OCI-LY3 (cell line): Measurements from ENCODE around the gene LHX5.

Experiments
- EZH2phosphoT487 ChIP-seq: fragments of 200-600 bp; shearing (Covaris generic); IDR thresholded peaks from 2 replicates; pipeline ENCODE4 v1.6.1; 2018; ENCODE audit warnings: antibody characterized with exemption, mixed run types, low read depth
- TF ChIP-seq, protein P1 (sequence below): fragments of 200-600, 300-600 bp; sonication (generic); IDR thresholded peaks from 2 replicates; pipeline ENCODE4 v1.5.1; 2014; ENCODE audit warnings: antibody characterized with exemption, low read length, low read depth

DNA sequence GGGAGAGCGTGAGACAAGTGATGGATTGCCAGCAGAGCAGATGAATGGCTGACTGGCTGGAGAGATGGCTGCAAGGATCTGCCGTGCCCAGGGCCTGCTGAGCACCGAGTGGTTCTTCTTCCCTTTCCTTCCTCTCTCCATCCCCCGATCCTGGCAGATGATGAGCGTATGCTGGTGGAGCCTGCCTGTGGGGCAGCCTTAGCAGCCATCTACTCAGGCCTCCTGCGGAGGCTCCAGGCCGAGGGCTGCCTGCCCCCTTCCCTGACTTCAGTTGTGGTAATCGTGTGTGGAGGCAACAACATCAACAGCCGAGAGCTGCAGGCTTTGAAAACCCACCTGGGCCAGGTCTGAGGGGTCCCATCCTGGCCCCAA, 34.0 kb downstream of the LHX5 start:
- TF ChIP-seq, protein P1, sequence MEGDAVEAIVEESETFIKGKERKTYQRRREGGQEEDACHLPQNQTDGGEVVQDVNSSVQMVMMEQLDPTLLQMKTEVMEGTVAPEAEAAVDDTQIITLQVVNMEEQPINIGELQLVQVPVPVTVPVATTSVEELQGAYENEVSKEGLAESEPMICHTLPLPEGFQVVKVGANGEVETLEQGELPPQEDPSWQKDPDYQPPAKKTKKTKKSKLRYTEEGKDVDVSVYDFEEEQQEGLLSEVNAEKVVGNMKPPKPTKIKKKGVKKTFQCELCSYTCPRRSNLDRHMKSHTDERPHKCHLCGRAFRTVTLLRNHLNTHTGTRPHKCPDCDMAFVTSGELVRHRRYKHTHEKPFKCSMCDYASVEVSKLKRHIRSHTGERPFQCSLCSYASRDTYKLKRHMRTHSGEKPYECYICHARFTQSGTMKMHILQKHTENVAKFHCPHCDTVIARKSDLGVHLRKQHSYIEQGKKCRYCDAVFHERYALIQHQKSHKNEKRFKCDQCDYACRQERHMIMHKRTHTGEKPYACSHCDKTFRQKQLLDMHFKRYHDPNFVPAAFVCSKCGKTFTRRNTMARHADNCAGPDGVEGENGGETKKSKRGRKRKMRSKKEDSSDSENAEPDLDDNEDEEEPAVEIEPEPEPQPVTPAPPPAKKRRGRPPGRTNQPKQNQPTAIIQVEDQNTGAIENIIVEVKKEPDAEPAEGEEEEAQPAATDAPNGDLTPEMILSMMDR: no peak
- no peak for TF ChIP-seq EZH2phosphoT487
